ENCODE data around the gene TRAM2. TPM values are rescaled to one million over a fixed set of nuclear protein-coding genes. Genes with fewer than 3 reads are reported as not detected.

The TRAM2 gene
- total RNA-seq, 4 donors from 2014 or later = 21.3 to 27.5 (median 23.7) TPM

GRCh38 chr6:52499681-52500236, 77.1 kb downstream of the TRAM2 start:
- 89 to 92% methylated on average over 11 of the region's 11 CpGs for WGBS, 2 donors
- H3K9me3 ChIP-seq = no peaks in the 10 kb centered on the region
- peaks cover 0 to 27% (median 17%) of the 10 kb centered on the region in 4 donors for H3K4me1 ChIP-seq
- no peaks in the 10 kb centered on the region for H3K27me3 ChIP-seq
- DNase-seq (ENCODE audit: low spot score in 2 of 2) = no peak
- H3K36me3 ChIP-seq = peaks cover 0 to 45% (median 0%) of the 10 kb centered on the region in 3 donors
- H3K4me3 ChIP-seq = no peak overlapping the region
- peak overlapping the region in 2 of 4 donors; percentile 11 to 57 for H3K27ac ChIP-seq
- TF ChIP-seq POLR2A (IDR thresholded peaks at IDR 0.05) (no peak), CTCF (IDR thresholded peaks at IDR 0.05) (no peak), EP300 (IDR thresholded peaks at IDR 0.05) (no peak)

GRCh38 chr6:52499026-52499425, 77.8 kb downstream of the TRAM2 start:
- WGBS, 2 donors = 39 to 54% methylated on average over 1 of the region's 1 CpG
- Histone ChIP-seq H3K9me3 (no peaks in the 10 kb centered on the region), H3K4me3 (no peak overlapping the region), H3K27me3 (no peaks in the 10 kb centered on the region), H3K36me3 (peaks cover 0 to 45% (median 0%) of the 10 kb centered on the region in 3 donors), H3K4me1 (peaks cover 0 to 20% (median 10%) of the 10 kb centered on the region in 4 donors), H3K27ac (peak overlapping the region in 3 of 4 donors; percentile 32 to 64 (median 57))
- TF ChIP-seq POLR2A (IDR thresholded peaks at IDR 0.05) = no peak
- TF ChIP-seq CTCF (IDR thresholded peaks at IDR 0.05) = no peak
- TF ChIP-seq EP300 (IDR thresholded peaks at IDR 0.05) = no peak
- no peak for DNase-seq (ENCODE audit: low spot score in 2 of 2)

- no peak overlapping the region for H3K4me3 ChIP-seq
- DNase-seq (ENCODE audit: low spot score in 2 of 2) = no peak
- TF ChIP-seq CTCF (IDR thresholded peaks at IDR 0.05) = no peak
- no peak for TF ChIP-seq POLR2A (IDR thresholded peaks at IDR 0.05)
- TF ChIP-seq EP300 (IDR thresholded peaks at IDR 0.05) = no peak
- peaks cover 0 to 44% (median 0%) of the 10 kb centered on the region in 3 donors for H3K36me3 ChIP-seq
- WGBS, 2 donors = 85 to 87% methylated on average over 11 of the region's 11 CpGs
- H3K4me1 ChIP-seq = peaks cover 0 to 15% (median 5%) of the 10 kb centered on the region in 4 donors
- peak overlapping the region in 3 of 4 donors; percentile 32 to 64 (median 57) for H3K27ac ChIP-seq
- no peaks in the 10 kb centered on the region for H3K9me3 ChIP-seq
- no peaks in the 10 kb centered on the region for H3K27me3 ChIP-seq
Measured at GRCh38 chr6:52498538-52499017, 78.3 kb downstream of the TRAM2 start.

GRCh38 chr6:52497652-52498408, 79.0 kb downstream of the TRAM2 start:
- H3K27ac ChIP-seq = peak overlapping the region in 3 of 4 donors; percentile 18 to 64 (median 57)

More at GRCh38 chr6:52497652-52498408, 79.0 kb downstream of the TRAM2 start:
- peaks cover 0 to 37% (median 0%) of the 10 kb centered on the region in 3 donors for H3K36me3 ChIP-seq
- no peak overlapping the region for H3K4me3 ChIP-seq
- WGBS, 2 donors = 66 to 72% methylated on average over 14 of the region's 14 CpGs
- DNase-seq (ENCODE audit: low spot score in 2 of 2) = peak; percentile 46 to 54
- no peaks in the 10 kb centered on the region for H3K9me3 ChIP-seq
- TF ChIP-seq EP300 (IDR thresholded peaks at IDR 0.05) (peak in 1 of 2 donors; percentile 25), CTCF (IDR thresholded peaks at IDR 0.05) (no peak)
- H3K27me3 ChIP-seq = no peaks in the 10 kb centered on the region
- peaks cover 0 to 9% (median 0%) of the 10 kb centered on the region in 4 donors for H3K4me1 ChIP-seq

Data from tibial nerve (tissue), 4 donors.